Stomach (tissue), 4 donors: Measurements from ENCODE around the gene DIPK1A.

Experiments used
- EP300 ChIP-seq: sonication (generic); formaldehyde crosslinking; IDR thresholded peaks from one replicate; pipeline ENCODE4 v1.6.1; 2017; ENCODE audit warnings: antibody characterized with exemption
- TF ChIP-seq, protein P1 (sequence below), 7 experiments: fragments of 450-650 bp in 4 of 7; fragments of 200-600 bp in 3 of 7; sonication (generic) in 3 of 7; IDR thresholded peaks; one replicate each; pipeline ENCODE4 v1.5.1; 2016 to 2019; ENCODE audit warnings: antibody characterized with exemption in 7 of 7, control low read depth in 2 of 7, mild to moderate bottlenecking in 1 of 7

DNA sequence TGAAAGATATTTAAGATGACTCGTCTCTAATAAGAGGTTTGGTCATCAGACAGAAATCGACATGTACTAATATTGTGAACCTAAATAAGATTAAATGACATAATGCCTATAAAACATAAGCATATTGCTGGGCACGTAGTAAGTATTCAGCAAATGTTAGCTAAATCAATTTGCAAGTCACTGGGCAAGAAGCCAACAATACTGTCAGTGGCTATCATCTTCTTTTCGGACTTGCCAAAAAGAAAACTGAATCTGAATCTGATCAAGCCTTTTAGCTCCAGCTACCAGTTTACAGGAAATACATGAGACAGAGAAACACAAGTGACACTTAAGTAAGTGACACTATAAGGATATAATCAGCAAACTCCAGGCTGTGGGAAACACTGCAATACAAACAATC lies 83.5 kb downstream of the DIPK1A start:
- TF ChIP-seq, protein P1, sequence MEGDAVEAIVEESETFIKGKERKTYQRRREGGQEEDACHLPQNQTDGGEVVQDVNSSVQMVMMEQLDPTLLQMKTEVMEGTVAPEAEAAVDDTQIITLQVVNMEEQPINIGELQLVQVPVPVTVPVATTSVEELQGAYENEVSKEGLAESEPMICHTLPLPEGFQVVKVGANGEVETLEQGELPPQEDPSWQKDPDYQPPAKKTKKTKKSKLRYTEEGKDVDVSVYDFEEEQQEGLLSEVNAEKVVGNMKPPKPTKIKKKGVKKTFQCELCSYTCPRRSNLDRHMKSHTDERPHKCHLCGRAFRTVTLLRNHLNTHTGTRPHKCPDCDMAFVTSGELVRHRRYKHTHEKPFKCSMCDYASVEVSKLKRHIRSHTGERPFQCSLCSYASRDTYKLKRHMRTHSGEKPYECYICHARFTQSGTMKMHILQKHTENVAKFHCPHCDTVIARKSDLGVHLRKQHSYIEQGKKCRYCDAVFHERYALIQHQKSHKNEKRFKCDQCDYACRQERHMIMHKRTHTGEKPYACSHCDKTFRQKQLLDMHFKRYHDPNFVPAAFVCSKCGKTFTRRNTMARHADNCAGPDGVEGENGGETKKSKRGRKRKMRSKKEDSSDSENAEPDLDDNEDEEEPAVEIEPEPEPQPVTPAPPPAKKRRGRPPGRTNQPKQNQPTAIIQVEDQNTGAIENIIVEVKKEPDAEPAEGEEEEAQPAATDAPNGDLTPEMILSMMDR (IDR thresholded peaks at IDR 0.05): no peak
- TF ChIP-seq EP300: no peak
